ENCODE results near the gene CABP7.

- TF ChIP-seq SUZ12 (IDR thresholded peaks at IDR 0.05; ENCODE audit: extremely low read depth, insufficient read depth, insufficient read length) (peak; percentile 44), YY1 (IDR thresholded peaks at IDR 0.05; ENCODE audit: insufficient read depth, insufficient read length) (no peak)
Observed at GRCh38 chr22:29718949-29719898, 579 bp upstream of the CABP7 start.

Data from NT2/D1 (cell line).